HUES48 (cell line): ENCODE measurements around the gene EMP1.

Experiments used
- H3K27ac ChIP-seq: one replicate; pipeline ENCODE4 v1.7.0; 2013; ENCODE audit warnings: low read depth, low read length, inconsistent platforms
- H3K27me3 ChIP-seq: 2 replicates; pipeline ENCODE4 v1.6.1; 2013; ENCODE audit warnings: mild to moderate bottlenecking, low read length; ENCODE audit not compliant: control insufficient read depth, insufficient read depth
- H3K36me3 ChIP-seq: 2 replicates; pipeline ENCODE4 v1.6.1; 2013; ENCODE audit warnings: low read length; ENCODE audit not compliant: control insufficient read depth, insufficient read depth
- H3K4me1 ChIP-seq: 2 replicates; pipeline ENCODE4 v1.6.1; 2013; ENCODE audit warnings: mild to moderate bottlenecking, low read length; ENCODE audit not compliant: control insufficient read depth, insufficient read depth
- H3K4me3 ChIP-seq: 2 replicates; pipeline ENCODE4 v1.5.1; 2013; ENCODE audit warnings: mild to moderate bottlenecking, low read depth, low read length
- H3K9ac ChIP-seq: 2 replicates; pipeline ENCODE4 v1.6.1; 2013; ENCODE audit warnings: mild to moderate bottlenecking, low read depth, low read length, moderate library complexity
- H3K9me3 ChIP-seq: 2 replicates; pipeline ENCODE4 v1.6.1; 2013; ENCODE audit warnings: low read length; ENCODE audit not compliant: control insufficient read depth, insufficient read depth

EMP1 gene

GRCh38 chr12:13229504-13229903, 33.0 kb downstream of the EMP1 start:
- Histone ChIP-seq H3K27ac (no peak overlapping the region), H3K9ac (no peak overlapping the region), H3K36me3 (no peaks in the 10 kb centered on the region), H3K9me3 (no peaks in the 10 kb centered on the region), H3K4me1 (no peaks in the 10 kb centered on the region), H3K27me3 (no peaks in the 10 kb centered on the region), H3K4me3 (no peak overlapping the region)

- no peak overlapping the region for H3K9ac ChIP-seq
- H3K27me3 ChIP-seq: no peaks in the 10 kb centered on the region
- H3K4me1 ChIP-seq: no peaks in the 10 kb centered on the region
- H3K9me3 ChIP-seq: no peaks in the 10 kb centered on the region
- H3K27ac ChIP-seq: no peak overlapping the region
- H3K4me3 ChIP-seq: no peak overlapping the region
- no peaks in the 10 kb centered on the region for H3K36me3 ChIP-seq
Measured at GRCh38 chr12:13230500-13230899, 34.0 kb downstream of the EMP1 start.

- Histone ChIP-seq H3K27ac (no peak overlapping the region), H3K9me3 (no peaks in the 10 kb centered on the region), H3K4me3 (no peak overlapping the region), H3K36me3 (no peaks in the 10 kb centered on the region), H3K27me3 (no peaks in the 10 kb centered on the region), H3K9ac (no peak overlapping the region), H3K4me1 (no peaks in the 10 kb centered on the region)
Measured at GRCh38 chr12:13233830-13234641, 37.5 kb downstream of the EMP1 start.

GRCh38 chr12:13238204-13238603, 41.7 kb downstream of the EMP1 start:
- no peak overlapping the region for H3K27ac ChIP-seq
- H3K9ac ChIP-seq: no peak overlapping the region
- no peaks in the 10 kb centered on the region for H3K36me3 ChIP-seq
- H3K27me3 ChIP-seq: no peaks in the 10 kb centered on the region
- H3K4me1 ChIP-seq: no peaks in the 10 kb centered on the region
- H3K9me3 ChIP-seq: no peaks in the 10 kb centered on the region
- H3K4me3 ChIP-seq: no peak overlapping the region

- H3K27ac ChIP-seq: no peak overlapping the region
- no peaks in the 10 kb centered on the region for H3K4me1 ChIP-seq
- no peak overlapping the region for H3K9ac ChIP-seq
- no peaks in the 10 kb centered on the region for H3K9me3 ChIP-seq
- no peaks in the 10 kb centered on the region for H3K36me3 ChIP-seq
- H3K4me3 ChIP-seq: no peak overlapping the region
- H3K27me3 ChIP-seq: no peaks in the 10 kb centered on the region
Measured at GRCh38 chr12:13241833-13242488, 45.4 kb downstream of the EMP1 start.

GRCh38 chr12:13242936-13243335, 46.4 kb downstream of the EMP1 start:
- no peaks in the 10 kb centered on the region for H3K9me3 ChIP-seq
- no peak overlapping the region for H3K9ac ChIP-seq
- H3K4me1 ChIP-seq: no peaks in the 10 kb centered on the region
- H3K27ac ChIP-seq: no peak overlapping the region
- H3K27me3 ChIP-seq: no peaks in the 10 kb centered on the region
- no peaks in the 10 kb centered on the region for H3K36me3 ChIP-seq
- no peak overlapping the region for H3K4me3 ChIP-seq

- no peak overlapping the region for H3K9ac ChIP-seq
- no peaks in the 10 kb centered on the region for H3K4me1 ChIP-seq
- H3K9me3 ChIP-seq: no peaks in the 10 kb centered on the region
- no peak overlapping the region for H3K4me3 ChIP-seq
- no peaks in the 10 kb centered on the region for H3K27me3 ChIP-seq
- no peaks in the 10 kb centered on the region for H3K36me3 ChIP-seq
- no peak overlapping the region for H3K27ac ChIP-seq
Measured at GRCh38 chr12:13243516-13244070, 47.1 kb downstream of the EMP1 start.

- Histone ChIP-seq H3K36me3 (no peaks in the 10 kb centered on the region), H3K27me3 (no peaks in the 10 kb centered on the region), H3K4me3 (no peak overlapping the region), H3K9me3 (no peaks in the 10 kb centered on the region), H3K27ac (no peak overlapping the region), H3K9ac (no peak overlapping the region), H3K4me1 (no peaks in the 10 kb centered on the region)
Measured at GRCh38 chr12:13247596-13247995, 51.1 kb downstream of the EMP1 start.

- Histone ChIP-seq H3K36me3 (no peaks in the 10 kb centered on the region), H3K4me1 (peaks cover 2% of the 10 kb centered on the region; the same call in 1 of the 2 replicates), H3K9me3 (no peaks in the 10 kb centered on the region), H3K27ac (no peak overlapping the region), H3K27me3 (no peaks in the 10 kb centered on the region), H3K4me3 (no peak overlapping the region), H3K9ac (no peak overlapping the region)
Measured at GRCh38 chr12:13248964-13249363, 52.4 kb downstream of the EMP1 start.

GRCh38 chr12:13250416-13250815, 53.9 kb downstream of the EMP1 start:
- Histone ChIP-seq H3K9ac (no peak overlapping the region), H3K9me3 (no peaks in the 10 kb centered on the region), H3K36me3 (no peaks in the 10 kb centered on the region), H3K4me3 (no peak overlapping the region), H3K27me3 (no peaks in the 10 kb centered on the region), H3K27ac (no peak overlapping the region), H3K4me1 (peaks cover 17% of the 10 kb centered on the region)

GRCh38 chr12:13251521-13251920, 55.0 kb downstream of the EMP1 start:
- Histone ChIP-seq H3K9me3 (no peaks in the 10 kb centered on the region), H3K27ac (no peak overlapping the region), H3K4me3 (no peak overlapping the region)

More at GRCh38 chr12:13251521-13251920, 55.0 kb downstream of the EMP1 start:
- no peak overlapping the region for H3K9ac ChIP-seq
- H3K36me3 ChIP-seq: no peaks in the 10 kb centered on the region
- H3K27me3 ChIP-seq: no peaks in the 10 kb centered on the region
- H3K4me1 ChIP-seq: peaks cover 22% of the 10 kb centered on the region
